Cardiac muscle cell (in vitro differentiated cells and primary cell): ENCODE results near the gene SLC27A4. TPM values are rescaled to one million over a fixed set of nuclear protein-coding genes. Genes with fewer than 3 reads are reported as not detected.
A peak's percentile ranks its signal among the peaks of the same experiment; 100 is the strongest.

Source experiments
- DNase-seq, 2 donors: peaks; one replicate each; pipeline versions ENCODE4 v3.0.0 to v3.0.0-alpha.2; 2010 to 2017; ENCODE audit warnings: low read depth in 1 of 2, low spot score in 1 of 2
- H3K27ac ChIP-seq: fragments of 200-600 bp; sonication (generic); 2 replicates; pipeline ENCODE4 v1.5.1; 2016
- H3K27me3 ChIP-seq: fragments of 200-600 bp; sonication (generic); 2 replicates; pipeline ENCODE4 v1.6.0; 2016; ENCODE audit warnings: control low read depth
- H3K36me3 ChIP-seq: fragments of 200-600 bp; sonication (generic); 2 replicates; pipeline ENCODE4 v1.5.1; 2016; ENCODE audit warnings: control low read depth
- H3K4me1 ChIP-seq: fragments of 200-600 bp; sonication (generic); 2 replicates; pipeline ENCODE4 v1.8.1; 2017; ENCODE audit warnings: low read depth, mild to moderate bottlenecking, mixed run types
- H3K4me3 ChIP-seq: fragments of 200-600 bp; sonication (generic); 2 replicates; pipeline ENCODE4 v1.5.1; 2016; ENCODE audit warnings: mild to moderate bottlenecking
- H3K9me3 ChIP-seq: fragments of 200-600 bp; sonication (generic); 2 replicates; pipeline ENCODE4 v1.5.1; 2017; ENCODE audit warnings: low read depth, mild to moderate bottlenecking, control low read depth
- CTCF ChIP-seq: IDR thresholded peaks from 2 replicates; pipeline ENCODE4 v1.5.1; 2012; ENCODE audit warnings: low read depth, mild to moderate bottlenecking, low read length
- polyA plus RNA-seq: library from polyadenylated mRNA; unstranded; fragments of >200 nt; fragmentation: Nextera tagmentation; extraction: Ambion mirVana; gene quantifications from 2 replicates; pipeline ENCODE4 v1.2.1, GENCODE V29; 2016
- total RNA-seq: library from RNA; depleted of rRNA; stranded (reverse); fragments of >200 nt; gene quantifications from 2 replicates; pipeline ENCODE4 v1.2.3, GENCODE V29; 2016

SLC27A4 gene
- total and polyA plus RNA-seq, 2 experiments from 2014 or later, result 16.9 to 17.8 TPM

- H3K9me3 ChIP-seq, result no peaks in the 10 kb centered on the region
- TF ChIP-seq CTCF, result no peak
- H3K27me3 ChIP-seq, result peaks cover 77% of the 10 kb centered on the region
- H3K4me1 ChIP-seq, result no peaks in the 10 kb centered on the region
- no peak overlapping the region for H3K27ac ChIP-seq
- no peak overlapping the region for H3K4me3 ChIP-seq
- H3K36me3 ChIP-seq, result no peaks in the 10 kb centered on the region
- no peak for DNase-seq
Measured at GRCh38 chr9:128405077-128405779, 64.9 kb downstream of the SLC27A4 start.

DNA sequence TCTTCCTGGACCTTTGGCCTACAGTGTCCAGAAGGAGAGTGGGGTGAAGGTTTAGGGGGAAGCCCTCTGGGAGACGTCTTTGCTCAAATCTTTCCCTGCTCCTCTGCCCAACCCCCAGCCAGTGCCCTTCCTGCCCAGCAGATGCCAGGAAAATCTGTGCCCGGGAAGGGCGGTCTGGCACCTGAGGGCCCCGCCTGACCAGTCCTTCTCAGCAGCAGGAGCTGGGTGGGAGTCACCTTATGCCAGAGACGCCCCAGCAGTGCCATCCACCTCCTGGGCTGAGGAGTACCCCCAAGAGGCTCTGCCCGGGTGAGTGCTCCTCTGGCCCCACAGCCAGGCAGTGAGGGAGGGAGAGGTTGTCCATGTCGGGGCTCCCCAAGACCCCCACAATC is 65.4 kb downstream of the SLC27A4 start:
- Histone ChIP-seq H3K27ac (no peak overlapping the region), H3K27me3 (peaks cover 77% of the 10 kb centered on the region), H3K9me3 (no peaks in the 10 kb centered on the region), H3K4me3 (no peak overlapping the region), H3K36me3 (no peaks in the 10 kb centered on the region), H3K4me1 (no peaks in the 10 kb centered on the region)
- DNase-seq, result no peak
- TF ChIP-seq CTCF, result no peak

DNA sequence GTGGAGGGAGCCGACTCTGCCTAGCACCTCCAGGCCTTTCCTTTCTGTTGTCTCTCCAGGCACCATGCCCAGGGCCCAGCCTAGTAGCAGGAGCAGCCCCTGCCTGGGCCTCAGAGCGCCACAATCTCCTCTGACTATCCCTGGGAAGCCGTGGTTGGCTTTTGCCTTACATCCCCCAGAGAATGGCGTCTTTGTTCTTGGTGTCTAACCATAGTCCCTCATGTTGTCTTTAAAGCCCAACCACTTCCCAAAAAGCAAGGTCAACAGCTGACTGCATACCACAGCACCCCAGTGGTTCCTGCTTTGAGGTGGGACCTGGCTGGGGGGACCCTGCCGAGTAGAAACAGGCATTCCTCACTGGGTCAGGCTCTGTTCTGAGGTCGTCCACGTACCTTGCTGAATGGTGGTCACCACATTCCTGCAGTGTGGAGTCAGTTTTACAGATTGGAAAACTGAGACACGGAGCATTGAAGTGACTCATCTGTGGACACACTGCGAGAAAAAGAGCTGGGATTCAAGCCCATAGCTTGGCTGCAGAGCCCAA is 66.6 kb downstream of the SLC27A4 start:
- no peak for TF ChIP-seq CTCF
- Histone ChIP-seq H3K36me3 (no peaks in the 10 kb centered on the region), H3K4me3 (no peak overlapping the region), H3K27me3 (peaks cover 79% of the 10 kb centered on the region), H3K4me1 (no peaks in the 10 kb centered on the region), H3K27ac (no peak overlapping the region), H3K9me3 (no peaks in the 10 kb centered on the region)
- DNase-seq, result peak in 1 of 2 donors; percentile 58

- H3K9me3 ChIP-seq, result no peaks in the 10 kb centered on the region
- no peak overlapping the region for H3K4me3 ChIP-seq
- TF ChIP-seq CTCF, result no peak
- H3K4me1 ChIP-seq, result no peaks in the 10 kb centered on the region
- no peak for DNase-seq
- peaks cover 66% of the 10 kb centered on the region for H3K27me3 ChIP-seq
- H3K27ac ChIP-seq, result no peak overlapping the region
- no peaks in the 10 kb centered on the region for H3K36me3 ChIP-seq
Measured at GRCh38 chr9:128408963-128409431, 68.7 kb downstream of the SLC27A4 start.

- no peak for DNase-seq
- H3K36me3 ChIP-seq, result no peaks in the 10 kb centered on the region
- H3K27ac ChIP-seq, result no peak overlapping the region
- peaks cover 66% of the 10 kb centered on the region for H3K27me3 ChIP-seq
- H3K4me3 ChIP-seq, result no peak overlapping the region
- H3K9me3 ChIP-seq, result no peaks in the 10 kb centered on the region
- no peak for TF ChIP-seq CTCF
- no peaks in the 10 kb centered on the region for H3K4me1 ChIP-seq
Measured at GRCh38 chr9:128409450-128409849, 69.1 kb downstream of the SLC27A4 start.
